IPS-18c (cell line): ENCODE data around the gene LBHD2.
A peak's percentile ranks its signal among the peaks of the same experiment; 100 is the strongest.

ENCODE experiments used
- H3K4me3 ChIP-seq: 2 replicates; pipeline ENCODE4 v1.7.0; 2013; ENCODE audit warnings: low read depth, mild to moderate bottlenecking, low read length, moderate library complexity; ENCODE audit not compliant: insufficient read depth
- H3K9me3 ChIP-seq: one replicate; pipeline ENCODE4 v1.6.1; 2013; ENCODE audit warnings: mild to moderate bottlenecking, low read length, moderate library complexity; ENCODE audit not compliant: control insufficient read depth, insufficient read depth

Gene LBHD2

DNA sequence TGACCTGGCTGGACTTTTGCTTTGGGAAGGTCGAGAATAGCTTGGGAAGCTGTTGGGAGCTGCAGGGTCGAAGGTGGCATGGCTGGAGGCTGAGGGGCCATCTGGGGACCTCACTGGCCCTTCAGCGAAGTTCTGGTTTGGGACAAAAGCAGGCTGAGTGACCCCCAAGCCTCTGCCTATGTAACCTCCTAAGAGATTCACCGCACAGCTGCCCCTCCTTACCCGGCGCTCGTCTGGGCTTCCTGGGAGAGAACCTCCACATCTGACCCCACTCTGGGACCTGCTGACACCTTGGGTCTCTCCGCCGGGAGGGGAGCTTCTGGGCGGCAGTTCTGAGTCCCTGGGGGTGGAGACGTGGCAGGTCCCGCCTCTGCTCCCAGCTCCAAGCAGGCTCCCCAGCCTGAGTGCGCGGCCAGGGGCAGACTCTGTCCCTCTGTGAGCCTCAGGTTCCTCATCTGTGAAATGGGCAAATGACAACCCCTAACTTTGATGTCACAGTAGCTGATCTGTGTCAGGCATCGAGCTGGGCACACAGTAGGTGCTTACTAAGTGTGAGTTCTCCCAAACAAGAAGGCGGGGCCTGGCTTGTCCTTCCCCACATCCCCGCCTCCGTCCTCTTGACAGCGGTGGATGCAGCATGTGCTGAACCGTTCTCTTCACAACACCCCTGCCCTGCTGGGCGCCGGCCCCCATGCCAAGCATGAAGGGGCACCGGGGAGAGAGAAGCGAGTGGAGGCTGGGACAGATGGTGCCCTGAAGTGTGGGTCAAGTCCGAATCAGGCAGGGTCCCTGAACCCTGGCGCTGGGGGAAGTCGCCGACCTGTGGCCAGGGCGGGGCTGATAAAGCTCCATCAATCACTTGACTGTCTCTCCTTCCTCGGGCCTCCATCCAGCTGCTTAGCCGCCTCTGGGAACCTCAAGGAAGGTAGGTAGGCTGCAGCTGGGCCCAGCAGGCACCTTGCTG is 14.3 kb downstream of the LBHD2 start:
- Histone ChIP-seq H3K9me3 (peaks cover 2% of the 10 kb centered on the region), H3K4me3 (no peak overlapping the region)

GRCh38 chr14:103099081-103099732 is 15.2 kb downstream of the LBHD2 start:
- H3K4me3 ChIP-seq, result no peak overlapping the region; the same call in 1 of the 2 replicates

DNA sequence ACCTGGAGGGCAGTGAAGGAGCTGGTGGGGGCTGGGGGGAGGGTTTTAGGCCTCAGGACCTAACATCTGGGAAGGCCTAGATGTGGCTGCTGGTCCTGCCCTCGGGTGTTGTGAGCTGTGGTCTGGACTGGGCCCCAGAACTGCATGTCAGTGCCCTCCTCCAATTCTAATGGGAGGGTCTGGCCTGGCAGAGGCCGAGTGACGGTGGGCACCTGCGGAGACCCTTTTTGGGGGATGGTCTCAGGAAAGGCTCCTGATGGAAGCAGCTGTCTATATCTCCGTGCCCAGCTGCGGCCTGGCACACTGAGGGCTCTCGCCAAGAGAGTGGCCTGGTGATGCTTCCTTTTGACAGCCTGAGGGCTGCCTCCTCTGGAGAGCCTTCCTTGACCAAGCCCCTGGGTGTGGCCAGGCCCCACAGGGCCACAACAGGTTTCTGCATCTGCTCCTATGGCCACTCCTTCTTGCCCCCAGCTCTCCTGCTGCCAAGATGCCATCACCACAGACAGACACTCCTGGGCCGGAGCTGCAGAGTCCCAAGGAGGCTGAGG is 15.8 kb downstream of the LBHD2 start:
- Histone ChIP-seq H3K4me3 (no peak overlapping the region), H3K9me3 (peaks cover 2% of the 10 kb centered on the region)

More at GRCh38 chr14:103099081-103099732, 15.2 kb downstream of the LBHD2 start:
- peaks cover 2% of the 10 kb centered on the region for H3K9me3 ChIP-seq

DNA sequence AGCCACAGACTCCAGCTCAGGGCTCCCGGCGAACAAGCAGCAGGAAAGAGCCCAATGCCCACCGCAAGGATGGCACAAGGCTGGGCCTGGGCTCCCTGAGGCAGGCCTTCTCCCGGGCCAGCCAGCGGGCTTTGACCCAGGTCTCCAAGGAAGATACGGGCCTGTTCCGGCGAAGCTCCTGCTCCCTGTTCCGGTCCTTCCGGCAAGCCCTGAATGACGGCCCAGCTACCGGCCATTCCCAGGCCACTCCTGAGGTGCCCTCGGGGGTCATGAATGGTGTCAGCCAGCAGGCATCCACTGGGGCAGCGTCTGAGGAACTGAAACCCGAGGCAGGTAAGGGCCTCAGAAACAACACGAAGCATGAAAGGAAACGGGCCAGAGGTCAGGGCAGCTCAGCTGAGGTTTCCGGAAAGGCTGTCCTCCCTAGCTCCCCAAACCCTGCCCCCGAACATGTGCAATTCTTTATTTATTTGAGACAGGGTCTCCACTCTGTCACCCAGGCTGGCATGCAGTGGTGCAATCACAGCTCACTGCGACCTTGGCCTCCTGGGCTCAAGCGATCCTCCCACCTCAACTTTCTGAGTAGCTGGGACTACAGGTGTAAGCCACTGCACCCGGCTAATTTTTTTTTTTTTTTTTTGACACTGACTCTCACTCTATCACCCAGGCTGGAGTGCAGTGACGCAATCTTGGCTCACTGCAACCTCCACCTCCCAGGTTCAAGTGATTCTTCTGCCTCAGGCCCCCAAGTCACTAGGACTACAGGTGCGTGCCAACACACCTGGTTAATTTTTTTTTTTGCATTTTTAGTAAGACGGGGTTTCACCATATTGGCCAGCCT is 16.5 kb downstream of the LBHD2 start:
- Histone ChIP-seq H3K9me3 (peaks cover 2% of the 10 kb centered on the region), H3K4me3 (no peak overlapping the region; the same call in 1 of the 2 replicates)

GRCh38 chr14:103101257-103101962 is 17.4 kb downstream of the LBHD2 start:
- H3K4me3 ChIP-seq, result no peak overlapping the region

GRCh38 chr14:103101963-103102688 is 18.1 kb downstream of the LBHD2 start:
- peaks cover 2% of the 10 kb centered on the region for H3K9me3 ChIP-seq
- H3K4me3 ChIP-seq, result no peak overlapping the region

More at GRCh38 chr14:103101257-103101962, 17.4 kb downstream of the LBHD2 start:
- H3K9me3 ChIP-seq, result peaks cover 2% of the 10 kb centered on the region

DNA sequence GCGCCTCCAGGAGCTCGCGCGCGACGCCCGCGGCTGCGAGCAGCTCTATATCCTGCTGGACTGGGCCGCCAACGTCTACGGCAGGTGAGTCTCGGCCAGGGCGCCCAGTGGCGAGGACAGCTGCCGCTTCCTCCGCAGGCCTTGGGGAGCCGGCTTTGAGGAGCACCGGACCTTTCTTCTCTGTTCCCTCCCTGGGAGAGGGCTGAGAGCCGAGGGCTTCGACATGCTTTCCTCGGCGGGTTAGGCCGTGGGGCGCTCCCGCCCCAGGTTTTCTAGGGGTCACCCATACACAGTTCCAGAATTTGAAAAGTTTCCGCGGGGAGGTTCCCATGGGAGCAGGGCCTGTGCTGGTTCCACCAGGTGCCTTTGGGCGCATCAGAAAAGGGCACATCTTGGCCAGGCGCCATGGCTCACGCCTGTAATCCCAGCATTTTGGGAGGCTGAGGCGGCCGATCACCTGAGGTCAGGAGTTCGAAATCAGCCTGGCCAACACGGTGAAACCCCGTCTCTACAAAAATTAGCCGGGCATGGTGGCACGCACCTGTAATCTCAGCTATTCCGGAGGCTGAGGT is 18.8 kb downstream of the LBHD2 start:
- H3K4me3 ChIP-seq, result no peak overlapping the region
- H3K9me3 ChIP-seq, result peaks cover 2% of the 10 kb centered on the region

- Histone ChIP-seq H3K9me3 (peaks cover 2% of the 10 kb centered on the region), H3K4me3 (no peak overlapping the region)
These were observed 19.7 kb downstream of the LBHD2 start for GRCh38 chr14:103103461-103104388.

DNA sequence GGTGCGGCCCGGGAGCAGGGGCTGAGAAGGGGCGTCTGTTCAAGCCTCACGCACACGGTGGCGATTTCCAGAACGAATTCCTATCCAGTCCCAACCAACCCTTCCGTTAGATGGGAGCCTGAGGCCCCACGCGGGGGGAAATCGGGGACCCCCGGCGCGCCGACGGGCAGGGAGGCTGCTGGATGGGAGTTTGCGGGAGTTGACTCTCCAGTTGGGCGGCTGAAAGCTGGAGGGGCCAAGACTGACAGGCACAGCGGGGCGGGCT is 20.3 kb downstream of the LBHD2 start:
- no peak overlapping the region for H3K4me3 ChIP-seq
- H3K9me3 ChIP-seq, result peaks cover 2% of the 10 kb centered on the region

DNA sequence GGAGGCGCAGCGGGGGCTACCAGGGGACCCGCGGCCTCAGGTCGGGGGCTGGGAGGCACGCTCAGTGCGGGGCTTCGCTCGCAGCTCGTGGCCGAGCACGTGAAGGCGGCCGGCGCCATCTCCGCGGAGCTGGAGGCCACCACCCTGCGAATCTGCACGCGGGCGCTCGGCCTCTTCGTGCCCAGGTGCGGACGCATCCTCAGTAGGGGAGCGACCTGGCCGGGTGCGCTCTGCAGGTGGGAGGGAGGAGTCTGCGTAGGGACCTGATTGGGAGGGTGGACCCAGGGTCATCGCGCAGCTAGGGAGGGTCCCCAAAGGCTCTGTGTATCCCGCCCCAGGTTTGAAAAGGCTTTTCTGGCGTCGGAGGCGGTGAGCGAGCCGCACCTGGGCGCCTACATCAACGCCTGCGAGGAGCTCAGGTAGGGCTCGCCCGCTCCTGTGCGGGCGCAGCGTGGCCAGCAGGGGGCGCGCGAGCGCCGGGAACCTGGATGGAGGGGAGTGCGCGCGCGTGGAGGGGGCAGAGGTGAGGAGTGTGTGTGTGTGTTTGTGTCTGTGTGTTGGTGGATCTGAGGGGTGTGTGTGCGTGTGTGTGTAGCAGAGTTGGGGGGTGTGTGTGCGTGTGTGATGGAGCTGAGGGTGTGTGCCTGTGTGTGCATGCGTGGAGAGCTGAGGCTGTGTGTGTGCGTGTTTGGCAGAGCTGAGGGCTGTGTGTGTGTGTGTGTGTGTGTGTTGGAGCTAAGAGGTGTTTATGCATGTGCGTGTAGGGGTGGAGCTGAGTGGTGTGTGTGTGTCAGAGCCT is 20.8 kb downstream of the LBHD2 start:
- 0 out of 2 replicates have a peak overlapping the region, but pooled peaks have one; percentile 1 for H3K4me3 ChIP-seq

GRCh38 chr14:103105580-103106150 is 21.7 kb downstream of the LBHD2 start:
- Histone ChIP-seq H3K9me3 (no peaks in the 10 kb centered on the region), H3K4me3 (no peak overlapping the region)

More for the DNA sequence above, 20.8 kb downstream of the LBHD2 start:
- peaks cover 2% of the 10 kb centered on the region for H3K9me3 ChIP-seq

DNA sequence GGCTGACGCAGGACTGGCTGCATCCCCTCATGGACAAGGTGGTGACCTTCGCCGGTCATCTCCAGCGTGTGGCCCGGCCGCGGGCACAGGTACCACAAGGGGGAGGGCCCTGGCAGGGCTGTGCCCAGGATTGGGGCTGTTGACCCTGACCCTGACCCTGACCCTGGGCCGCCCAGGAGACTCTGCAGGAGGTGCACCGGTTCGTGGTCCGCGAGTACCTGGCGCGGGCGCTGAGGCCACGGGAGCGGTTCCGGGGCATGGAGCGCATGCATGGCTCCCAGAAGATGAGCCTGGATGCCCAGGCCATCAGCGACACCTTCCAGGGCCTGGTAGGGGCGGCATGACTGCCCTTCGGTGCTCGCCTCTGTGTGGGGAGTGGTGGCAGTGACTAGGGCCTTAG is 23.4 kb downstream of the LBHD2 start:
- H3K9me3 ChIP-seq, result no peaks in the 10 kb centered on the region

GRCh38 chr14:103107941-103108748 is 24.1 kb downstream of the LBHD2 start:
- H3K4me3 ChIP-seq, result no peak overlapping the region

More for the DNA sequence above, 23.4 kb downstream of the LBHD2 start:
- no peak overlapping the region for H3K4me3 ChIP-seq

More at GRCh38 chr14:103107941-103108748, 24.1 kb downstream of the LBHD2 start:
- H3K9me3 ChIP-seq, result no peaks in the 10 kb centered on the region
